Superior temporal gyrus (tissue), 1 donor: Measurements from ENCODE around the gene IL18R1.
"Not testable (repeated sequence)": the region's sequence is repeated elsewhere in the genome, so short reads cannot be mapped to it uniquely, and the experiment has no call there.

Source experiments
- DNase-seq: peaks from one replicate; pipeline ENCODE4 v3.0.0-alpha.2; 2016; ENCODE audit errors: extremely low spot score

The IL18R1 gene, protein sequence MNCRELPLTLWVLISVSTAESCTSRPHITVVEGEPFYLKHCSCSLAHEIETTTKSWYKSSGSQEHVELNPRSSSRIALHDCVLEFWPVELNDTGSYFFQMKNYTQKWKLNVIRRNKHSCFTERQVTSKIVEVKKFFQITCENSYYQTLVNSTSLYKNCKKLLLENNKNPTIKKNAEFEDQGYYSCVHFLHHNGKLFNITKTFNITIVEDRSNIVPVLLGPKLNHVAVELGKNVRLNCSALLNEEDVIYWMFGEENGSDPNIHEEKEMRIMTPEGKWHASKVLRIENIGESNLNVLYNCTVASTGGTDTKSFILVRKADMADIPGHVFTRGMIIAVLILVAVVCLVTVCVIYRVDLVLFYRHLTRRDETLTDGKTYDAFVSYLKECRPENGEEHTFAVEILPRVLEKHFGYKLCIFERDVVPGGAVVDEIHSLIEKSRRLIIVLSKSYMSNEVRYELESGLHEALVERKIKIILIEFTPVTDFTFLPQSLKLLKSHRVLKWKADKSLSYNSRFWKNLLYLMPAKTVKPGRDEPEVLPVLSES

DNA sequence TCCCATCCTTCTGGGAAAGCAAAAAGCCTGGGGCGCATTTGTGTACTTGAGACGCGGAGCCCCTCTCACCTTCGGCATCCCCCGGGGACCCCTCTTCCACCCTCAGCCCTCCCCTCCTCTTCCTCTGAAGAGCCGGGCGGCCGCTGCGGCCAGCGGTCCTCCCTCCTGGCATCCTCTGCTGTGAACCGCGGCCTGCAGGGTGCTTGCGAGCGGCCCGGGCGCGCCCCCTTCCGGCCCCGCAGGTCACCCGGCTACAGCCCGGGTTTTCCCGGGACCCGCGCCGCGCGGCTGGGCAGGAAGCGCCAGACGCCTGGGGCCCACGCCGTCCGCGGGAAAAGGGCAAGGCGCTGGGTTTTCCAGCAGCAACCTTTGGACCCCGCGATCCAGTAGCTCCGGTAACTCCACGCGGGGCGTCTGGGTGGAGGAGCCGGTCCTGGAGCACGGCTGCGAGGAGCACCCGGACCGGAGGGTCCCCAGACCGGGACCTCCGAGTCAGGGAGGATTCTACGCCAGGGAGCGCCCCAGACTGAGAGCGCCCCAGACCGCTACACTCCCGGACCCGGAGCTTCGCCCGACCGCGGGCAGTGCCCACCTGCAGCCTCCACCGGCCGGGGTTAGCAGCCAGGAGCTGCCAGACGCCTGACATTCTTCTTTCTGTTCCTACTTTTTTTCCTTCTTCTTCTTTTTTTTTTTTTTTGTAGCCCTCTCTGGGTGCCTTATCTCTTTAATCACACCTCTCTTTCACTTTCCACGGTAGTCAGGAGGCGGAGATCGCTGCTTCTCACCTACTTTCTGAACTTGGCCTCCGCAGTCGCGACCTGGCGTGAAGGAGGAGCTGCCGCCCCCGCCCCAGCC lies at the start of gene IL18R1:
Gene IL18R1, plus strand, starts transcription at position 271 of the 855 bp plus-strand sequence. CDS start 6,865 bp downstream, outside the sequence.
- peak; percentile 43 for DNase-seq

DNA sequence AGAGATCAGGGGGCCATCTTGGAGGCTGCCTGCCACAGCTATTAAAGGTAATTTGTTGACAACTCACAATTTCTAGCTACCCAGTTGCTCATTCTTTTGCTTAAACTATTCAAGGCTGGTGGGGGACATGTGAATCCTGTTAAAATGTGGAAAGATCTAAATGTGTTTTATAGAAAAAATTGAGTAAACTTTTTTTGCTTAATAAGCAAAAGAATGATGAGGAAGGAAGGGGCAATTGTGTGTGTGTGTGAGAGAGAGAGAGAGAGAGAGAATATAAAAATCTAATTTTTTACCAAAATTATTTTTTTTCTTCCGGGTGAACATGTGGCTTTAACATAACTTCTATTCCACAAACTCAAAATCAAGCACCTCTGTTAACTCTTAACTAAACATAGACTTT lies 49.5 kb upstream of the IL18R1 start:
- DNase-seq, result no peak

DNA sequence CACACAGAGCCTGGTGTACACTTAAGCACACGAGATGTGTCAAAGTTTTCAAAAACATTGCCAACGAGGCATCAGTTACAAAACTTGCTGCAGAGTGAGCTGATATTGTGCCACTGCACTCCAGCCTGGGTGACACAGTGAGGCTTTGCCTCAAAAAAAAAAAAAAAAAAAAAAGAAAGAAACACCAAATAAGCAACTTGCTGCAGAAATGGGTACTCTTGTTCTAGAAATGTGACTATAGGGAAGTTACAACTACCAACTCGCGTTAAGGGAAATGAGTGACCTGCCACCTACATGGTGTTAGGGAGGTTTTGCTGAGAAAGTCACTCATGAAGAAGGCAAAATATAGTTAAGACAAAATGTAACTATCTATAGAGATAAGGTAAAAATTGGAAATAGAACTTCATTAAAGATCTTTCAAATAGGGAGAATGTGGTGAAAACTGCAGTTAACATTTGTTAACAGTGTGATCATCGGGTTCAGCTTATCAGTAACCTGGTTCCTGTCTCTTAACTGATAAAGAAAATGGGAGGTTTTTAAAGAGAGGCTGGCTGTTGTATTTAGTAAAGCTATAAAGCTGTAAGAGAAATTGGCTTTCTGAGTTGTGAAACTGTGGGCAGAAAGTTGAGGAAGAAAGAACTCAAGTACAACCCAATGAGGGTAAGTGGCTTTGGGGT lies 44.5 kb upstream of the IL18R1 start, which contains the start of gene IL1RL1:
Gene IL1RL1, plus strand, starts transcription at position 600 of the 677 bp plus-strand sequence. CDS start 26,702 bp downstream, outside the sequence.
- DNase-seq, result no peak

DNA sequence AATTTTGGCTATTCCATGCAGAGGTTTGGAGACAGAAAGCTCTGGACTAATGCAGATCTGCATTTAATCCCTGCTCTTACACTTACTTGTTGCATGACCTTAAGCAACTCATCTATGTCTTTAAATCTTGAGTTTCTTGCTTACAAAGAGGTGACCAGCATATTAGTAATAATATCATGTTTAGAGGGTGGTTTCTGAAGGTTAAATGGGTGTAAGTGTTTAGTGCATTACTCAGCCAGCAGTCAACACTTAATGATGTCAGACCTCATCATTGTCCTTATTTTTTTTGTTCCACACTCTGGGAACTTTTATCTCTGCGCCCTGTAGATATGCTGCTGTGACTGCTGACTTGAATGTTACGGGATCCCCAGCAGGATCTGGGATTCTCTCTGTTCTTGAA lies 42.6 kb upstream of the IL18R1 start:
- no peak for DNase-seq

DNA sequence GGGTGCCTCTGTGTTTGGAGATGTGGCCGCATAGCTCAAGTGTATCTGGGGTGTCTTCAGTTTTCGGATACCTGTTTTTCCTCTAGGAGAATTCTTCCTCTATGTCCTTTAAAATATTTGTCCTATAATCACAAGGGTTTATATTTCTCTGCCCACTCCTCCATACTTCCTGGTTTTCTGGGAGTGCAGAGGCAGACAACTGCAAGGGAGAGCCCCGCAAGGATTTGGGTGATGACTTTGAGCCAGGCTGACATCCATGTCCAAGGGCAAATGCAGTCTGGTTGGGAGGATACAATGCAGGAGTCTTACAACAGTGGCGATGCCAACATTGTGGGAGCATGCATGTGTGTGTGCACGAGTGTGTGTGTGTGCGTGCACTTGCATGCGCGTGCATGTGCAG lies 42.1 kb upstream of the IL18R1 start:
- DNase-seq, result no peak

DNA sequence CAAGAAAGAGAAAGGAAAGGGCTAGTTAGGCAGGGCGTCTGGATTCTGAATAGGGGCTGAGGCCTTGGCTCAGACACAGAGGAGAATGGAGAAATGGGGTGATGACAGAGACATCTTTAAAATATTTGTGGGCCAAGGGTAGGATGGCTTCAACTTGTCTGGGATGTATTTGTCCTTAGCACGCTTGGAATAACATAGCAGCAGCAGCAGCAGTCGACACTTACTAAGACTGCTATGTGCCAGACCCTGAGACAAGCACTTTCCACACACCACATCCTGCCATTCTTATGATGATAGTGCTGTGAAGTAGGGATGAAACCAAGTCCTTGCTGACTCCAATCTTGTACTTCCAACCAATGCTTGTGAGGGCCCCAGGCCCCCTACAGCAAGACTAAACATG lies 41.6 kb upstream of the IL18R1 start:
- no peak for DNase-seq

DNA sequence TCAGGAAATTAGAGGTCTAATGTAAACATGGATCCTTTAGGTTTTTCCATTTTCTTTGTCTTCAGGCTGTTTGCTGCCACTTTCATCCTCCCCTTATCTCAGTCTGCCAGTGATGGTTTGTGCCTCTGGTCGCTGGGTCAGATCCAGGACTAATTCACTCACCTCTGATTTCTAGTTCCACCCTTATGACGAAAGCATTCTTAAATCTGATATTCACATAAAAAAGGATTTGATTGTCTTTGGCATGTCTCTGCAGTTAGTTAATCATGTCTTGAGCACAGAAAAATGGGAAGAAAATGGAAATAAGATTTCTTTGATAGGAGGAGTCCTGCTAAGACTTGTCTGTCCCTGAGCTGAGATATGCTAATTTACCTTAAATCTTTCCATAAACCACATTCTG lies 39.7 kb upstream of the IL18R1 start:
- DNase-seq, result no peak

DNA sequence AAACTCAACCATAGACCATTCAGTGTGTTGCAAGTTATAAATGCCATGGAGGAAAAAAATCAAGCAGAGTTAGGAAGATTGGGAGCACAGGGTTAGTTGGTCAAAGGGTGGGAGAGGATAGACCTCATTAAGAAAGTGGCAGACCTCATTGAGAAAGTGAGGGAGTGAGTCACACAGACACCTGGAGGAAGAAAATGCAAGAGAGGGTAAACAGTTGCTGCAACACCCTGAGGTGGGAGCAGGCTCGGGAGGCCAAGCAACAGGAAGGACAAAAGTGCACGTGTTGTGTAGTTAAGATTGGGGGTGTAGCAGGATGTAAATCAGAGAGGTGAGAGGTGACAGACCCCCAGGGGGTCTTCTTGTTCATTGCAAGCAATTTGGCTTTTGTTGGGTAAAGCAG lies 37.9 kb upstream of the IL18R1 start:
- no peak for DNase-seq

DNA sequence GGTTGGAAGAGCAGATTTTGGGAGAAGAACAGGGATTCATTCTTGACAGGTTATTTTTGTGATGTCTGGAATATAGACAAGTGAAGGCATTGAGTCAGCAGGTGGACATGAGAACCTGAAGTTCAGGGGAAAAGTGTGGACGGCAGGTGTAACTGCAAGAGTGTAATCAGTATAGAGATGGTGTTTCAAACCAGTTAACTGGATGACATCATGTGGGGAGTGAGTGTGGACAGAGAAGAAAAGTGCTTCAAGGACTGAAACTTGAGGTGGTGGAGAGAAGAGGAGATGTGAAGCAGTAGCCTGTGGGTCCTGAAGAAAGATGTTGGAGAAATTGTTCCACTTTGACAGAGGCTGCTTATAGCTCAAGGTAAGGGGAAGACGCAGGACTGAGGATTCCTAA lies 37.2 kb upstream of the IL18R1 start:
- no peak for DNase-seq

DNA sequence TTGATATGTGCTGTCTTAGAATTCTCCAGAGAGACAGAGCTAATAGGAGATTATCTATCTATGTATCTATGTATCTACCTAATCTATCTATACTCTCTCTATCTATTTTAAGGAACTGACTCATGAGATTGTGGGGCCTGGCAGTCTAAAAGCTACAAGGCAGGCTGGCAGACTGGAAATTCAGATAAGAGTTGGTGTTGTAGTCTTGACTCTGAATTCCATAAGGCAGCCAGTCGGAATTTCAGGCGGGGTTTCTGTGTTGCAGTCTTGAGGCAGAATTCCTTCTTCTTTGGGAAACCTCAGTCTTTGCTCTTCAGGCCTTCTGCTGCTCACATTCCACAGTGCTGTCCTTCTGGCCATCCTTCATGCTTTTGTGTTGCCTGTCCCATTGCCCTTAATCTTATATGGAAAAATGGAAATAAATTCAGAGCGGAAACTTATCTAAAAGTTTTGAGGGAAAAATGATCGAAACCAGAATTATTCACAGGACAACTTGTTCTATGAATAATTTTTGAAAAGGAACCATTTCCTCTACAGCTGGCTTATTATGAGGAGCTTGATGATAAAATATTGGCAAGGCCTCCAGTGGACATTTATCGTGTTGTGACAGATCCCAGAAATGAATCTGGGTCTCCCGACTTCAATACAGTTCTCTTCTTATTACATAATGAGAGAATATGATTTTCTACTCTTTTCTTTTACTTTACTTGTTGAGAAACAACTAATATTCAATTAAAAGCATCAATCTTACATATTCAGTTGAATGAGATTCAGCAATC lies 33.5 kb upstream of the IL18R1 start:
- DNase-seq, result no peak

DNA sequence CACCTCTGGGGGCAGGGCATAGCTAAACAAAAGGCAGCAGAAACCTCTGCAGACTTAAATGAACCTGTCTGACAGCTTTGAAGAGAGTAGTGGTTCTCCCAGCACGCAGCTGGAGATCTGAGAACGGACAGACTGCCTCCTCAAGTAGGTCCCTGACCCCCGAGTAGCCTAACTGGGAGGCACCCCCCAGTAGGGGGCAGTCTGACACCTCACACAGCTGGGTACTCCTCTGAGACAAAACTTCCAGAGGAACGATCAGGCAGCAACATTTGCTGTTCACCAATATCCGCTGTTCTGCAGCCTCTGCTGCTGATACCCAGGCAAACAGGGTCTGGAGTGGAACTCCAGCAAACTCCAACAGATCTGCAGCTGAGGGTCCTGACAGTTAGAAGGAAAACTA lies 30.7 kb upstream of the IL18R1 start:
- DNase-seq, result not testable (repeated sequence)

DNA sequence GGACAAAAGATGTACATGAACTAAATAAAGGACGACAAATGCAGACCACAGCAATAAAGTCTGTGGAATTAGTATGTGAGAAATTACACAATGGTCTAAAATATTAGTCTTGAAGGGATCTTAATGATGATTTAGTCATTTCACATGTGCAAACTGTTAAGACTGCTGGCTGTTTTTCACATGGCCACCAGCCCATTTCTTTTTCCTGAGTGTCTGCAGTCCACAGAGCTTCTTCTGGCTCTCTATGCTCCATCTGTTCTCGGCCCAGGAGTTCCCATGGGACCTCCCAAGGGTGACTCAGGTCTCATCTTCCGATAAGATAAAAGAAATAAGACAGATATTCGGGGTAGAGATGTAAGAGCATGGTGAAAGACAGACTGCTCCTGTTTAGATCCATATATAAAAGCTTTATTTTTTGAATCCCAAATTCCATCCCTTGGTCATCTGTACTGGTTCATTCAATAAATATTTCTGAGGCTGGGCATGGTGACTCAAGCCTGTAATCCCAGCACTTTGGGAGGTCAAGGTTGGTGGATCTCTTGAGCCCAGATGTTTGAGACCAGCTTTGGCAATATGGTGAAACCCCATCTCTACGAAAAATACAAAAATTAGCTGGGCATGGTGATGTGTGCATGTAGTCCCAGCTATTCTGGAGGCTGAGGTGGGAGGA lies 24.1 kb upstream of the IL18R1 start:
- DNase-seq, result no peak

DNA sequence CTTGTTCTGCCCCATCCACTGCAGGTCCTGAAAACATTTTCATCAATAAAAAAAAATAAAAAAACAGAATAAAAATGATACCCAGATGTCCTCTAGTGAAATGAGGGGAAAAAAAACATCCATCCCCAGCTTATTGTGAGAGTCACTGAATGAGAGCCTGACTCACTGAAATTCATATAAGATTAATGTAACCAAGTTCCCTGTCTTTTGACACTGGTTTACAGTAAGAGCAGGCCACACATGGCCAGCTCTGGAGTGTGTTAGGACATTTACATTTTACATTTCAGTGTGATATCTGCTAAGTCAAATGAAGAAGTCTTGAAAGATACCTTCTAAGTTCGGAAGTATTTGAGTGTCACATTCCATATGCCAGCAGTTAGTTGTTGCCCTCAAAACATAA lies 21.1 kb upstream of the IL18R1 start:
- no peak for DNase-seq

DNA sequence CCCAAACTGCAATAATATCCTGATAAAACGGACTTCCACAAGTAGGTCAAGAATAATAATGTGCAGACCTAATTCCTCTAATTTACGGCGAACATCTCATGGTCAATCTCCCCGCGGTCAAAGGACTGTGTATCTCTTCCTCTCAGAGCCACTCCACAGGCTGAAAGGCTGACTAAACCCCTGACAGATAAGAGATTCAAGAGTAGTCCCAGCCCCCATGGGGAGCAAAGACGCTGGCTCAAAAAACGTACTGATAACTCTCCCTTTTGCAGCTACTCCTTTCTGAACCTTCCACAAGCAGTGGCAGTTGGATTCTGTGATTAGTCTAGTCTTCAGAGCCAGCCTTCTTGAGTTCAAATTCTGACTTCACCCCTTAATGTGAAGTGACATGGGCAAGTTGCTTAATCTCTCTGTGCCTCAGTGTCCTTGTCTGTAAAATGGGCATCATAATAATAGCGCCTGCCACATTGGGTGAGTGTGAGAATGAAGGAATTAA lies 19.7 kb upstream of the IL18R1 start:
- no peak for DNase-seq

DNA sequence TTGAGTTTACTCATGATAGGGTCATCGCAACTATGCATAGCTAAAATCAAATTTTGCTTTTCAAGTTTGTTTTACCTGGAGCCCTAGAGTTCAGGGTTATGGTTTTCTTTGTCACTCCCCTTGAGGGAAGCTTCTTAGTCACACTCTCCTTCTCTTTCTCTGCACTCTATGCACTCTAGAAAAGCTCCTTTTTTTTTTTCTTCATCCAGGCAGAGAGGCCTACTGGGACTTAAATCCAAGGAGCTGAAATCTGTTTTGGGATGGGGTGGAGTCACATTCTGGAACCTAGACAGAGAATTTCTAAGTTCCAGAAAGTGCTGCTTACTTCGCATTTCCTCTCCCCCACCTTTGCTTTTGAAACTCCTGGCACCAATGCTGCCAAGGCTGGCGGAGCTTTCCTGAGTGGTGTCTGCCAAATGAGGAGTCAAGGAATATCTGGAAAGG lies 19.1 kb upstream of the IL18R1 start:
- DNase-seq, result no peak

DNA sequence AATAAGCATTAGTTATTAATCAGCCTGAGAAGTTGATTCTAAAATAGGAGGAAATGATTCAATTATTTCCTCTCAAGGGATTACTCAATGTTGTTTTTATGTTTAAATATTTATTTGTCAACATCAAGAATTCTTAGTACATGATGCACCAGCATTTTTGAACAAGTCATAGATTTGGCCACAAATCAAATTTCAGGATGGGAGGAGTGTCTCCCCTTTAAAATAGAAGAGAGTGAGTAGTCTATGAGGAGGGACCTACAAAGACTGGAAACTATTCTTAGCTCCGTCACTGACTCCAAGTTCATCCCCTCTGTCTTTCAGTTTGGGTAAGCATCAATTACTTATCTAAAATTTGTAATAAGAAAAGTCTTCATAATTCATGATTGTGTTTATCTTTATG lies 18.6 kb upstream of the IL18R1 start:
- DNase-seq, result no peak

DNA sequence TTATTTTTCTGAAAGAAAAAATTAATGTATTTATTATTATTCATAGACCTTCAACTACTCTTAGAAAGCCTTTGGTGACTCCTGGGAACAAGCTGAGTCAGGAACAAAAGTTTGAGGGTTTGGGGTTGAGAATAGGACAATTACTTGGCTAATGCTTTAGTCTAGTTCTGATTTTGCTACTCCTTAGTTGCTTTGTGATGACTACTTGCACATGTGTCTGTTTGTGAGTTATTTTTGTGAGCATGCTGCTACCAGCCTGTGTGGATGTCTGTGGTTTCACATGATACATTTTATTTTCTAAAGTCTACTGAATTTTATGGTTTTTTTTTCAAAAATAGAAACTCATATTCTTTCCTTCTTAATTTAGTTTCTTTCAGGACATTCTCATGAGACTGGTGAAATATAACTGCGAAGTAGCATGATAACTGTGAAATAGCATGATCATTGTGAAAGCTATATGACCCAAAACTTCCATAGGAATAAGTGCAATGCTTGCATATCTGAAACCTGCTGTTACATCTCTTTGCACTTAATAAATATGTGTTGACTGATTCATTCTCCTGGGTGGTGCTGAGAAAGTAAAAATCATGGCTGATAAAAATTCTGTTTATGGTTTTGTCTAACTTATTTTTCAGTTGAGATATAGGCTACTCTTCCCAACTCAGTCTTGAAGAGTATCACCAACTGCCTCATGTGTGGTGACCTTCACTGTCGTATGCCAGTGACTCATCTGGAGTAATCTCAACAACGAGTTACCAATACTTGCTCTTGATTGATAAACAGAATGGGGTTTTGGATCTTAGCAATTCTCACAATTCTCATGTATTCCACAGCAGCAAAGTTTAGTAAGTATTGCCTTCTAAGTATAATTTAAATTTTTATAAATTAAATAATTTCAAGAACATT lies 17.9 kb upstream of the IL18R1 start:
- no peak for DNase-seq

DNA sequence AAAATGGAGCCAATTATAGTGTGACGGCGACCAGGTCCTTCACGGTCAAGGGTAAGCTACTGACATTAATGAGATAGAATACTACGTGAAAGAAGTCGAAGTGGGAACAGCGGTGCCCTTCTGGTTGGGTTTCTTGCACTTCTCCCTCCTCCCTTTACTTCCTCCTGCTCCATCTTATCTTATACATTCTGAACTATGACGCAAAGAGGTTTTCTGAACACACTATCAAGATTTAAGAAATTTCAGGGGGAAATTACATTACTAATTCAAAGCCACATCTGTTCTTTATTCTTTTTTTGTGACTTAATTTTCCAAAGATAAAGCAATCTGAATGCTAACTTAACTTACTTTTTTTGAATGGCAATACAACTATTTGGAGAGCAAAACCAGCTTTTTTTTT lies 14.8 kb upstream of the IL18R1 start:
- no peak for DNase-seq

DNA sequence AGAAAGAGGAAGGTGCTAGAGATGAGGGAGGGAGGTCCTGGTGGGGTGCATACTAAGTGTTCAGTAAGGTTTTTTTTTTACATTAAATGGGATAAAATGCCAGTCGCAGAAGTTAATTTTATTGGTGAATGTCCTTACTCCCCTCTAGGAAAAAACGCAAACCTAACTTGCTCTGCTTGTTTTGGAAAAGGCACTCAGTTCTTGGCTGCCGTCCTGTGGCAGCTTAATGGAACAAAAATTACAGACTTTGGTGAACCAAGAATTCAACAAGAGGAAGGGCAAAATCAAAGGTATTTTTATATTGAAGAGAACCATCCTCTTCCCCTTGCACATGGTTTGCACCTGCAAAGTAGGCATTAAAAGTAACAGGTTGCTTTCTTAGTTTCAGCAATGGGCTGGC lies 12.7 kb upstream of the IL18R1 start:
- no peak for DNase-seq
